ENCODE data around the gene PKN3. TPM values are rescaled to one million over a fixed set of nuclear protein-coding genes. Genes with fewer than 3 reads are reported as not detected.
A peak's percentile ranks its signal among the peaks of the same experiment; 100 is the strongest.

PKN3 gene
- total and polyA plus RNA-seq, 8 donors, result 11.8 to 18.0 (median 14.4) TPM

DNA sequence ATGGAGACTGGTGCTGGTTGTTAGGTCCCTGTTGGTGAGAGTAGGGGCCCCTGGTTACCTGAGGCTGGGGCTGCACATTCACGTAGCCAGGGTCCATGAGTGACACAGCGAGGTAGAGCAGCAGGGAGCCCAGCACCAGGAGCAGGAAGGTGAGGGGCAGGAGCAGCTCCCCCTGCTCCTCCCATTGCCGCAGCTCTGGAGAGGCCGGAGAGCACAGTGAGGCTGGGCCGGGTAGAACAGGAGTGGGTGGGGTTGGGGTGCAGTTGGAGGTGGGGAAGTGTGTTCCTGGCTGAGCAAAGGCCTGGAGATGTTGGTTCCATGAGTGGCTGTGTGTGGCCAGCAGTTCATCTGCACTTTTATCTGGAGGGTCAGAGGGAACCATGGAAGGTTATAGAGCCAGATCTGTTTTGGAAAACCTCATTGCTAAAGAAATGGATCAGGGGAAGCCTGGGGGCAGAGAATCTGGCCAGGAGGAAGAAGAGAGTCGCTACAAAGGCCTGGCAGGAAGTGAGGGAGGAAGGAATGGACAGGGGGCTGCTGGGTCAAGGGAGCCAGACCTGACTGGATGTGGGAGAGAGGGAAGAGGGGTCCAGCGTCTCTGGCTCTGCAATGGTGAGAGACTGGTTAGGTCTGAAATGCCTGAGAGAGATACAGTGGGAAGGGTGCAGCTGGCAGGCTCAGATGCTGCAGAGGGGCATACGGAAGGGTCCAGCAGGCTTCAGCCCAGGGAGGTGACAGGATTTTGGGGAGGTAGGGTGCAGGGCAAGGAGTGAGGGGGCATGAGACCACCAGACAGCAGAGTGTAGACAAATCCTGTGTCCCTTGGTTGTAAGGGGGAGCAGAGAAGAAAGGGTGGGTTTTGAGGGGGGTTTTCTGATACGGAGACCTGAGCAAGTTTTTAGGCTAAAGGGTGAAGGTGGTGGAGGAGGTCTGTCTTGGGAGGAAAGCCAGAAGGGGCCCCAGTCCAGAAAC lies 20.4 kb downstream of the PKN3 start:
- intact Hi-C loops (cut with DNase I), result no loop called here
- no peaks in the 10 kb centered on the region for H3K27me3 ChIP-seq
- H3K4me1 ChIP-seq, result peaks cover 0 to 21% of the 10 kb centered on the region in 2 donors
- no peak for DNase-seq
- ATAC-seq, result no peak
- no peaks in the 10 kb centered on the region for H3K9me3 ChIP-seq
- H3K36me3 ChIP-seq, result peaks cover 0 to 25% of the 10 kb centered on the region in 2 donors
- TF ChIP-seq, protein P1, sequence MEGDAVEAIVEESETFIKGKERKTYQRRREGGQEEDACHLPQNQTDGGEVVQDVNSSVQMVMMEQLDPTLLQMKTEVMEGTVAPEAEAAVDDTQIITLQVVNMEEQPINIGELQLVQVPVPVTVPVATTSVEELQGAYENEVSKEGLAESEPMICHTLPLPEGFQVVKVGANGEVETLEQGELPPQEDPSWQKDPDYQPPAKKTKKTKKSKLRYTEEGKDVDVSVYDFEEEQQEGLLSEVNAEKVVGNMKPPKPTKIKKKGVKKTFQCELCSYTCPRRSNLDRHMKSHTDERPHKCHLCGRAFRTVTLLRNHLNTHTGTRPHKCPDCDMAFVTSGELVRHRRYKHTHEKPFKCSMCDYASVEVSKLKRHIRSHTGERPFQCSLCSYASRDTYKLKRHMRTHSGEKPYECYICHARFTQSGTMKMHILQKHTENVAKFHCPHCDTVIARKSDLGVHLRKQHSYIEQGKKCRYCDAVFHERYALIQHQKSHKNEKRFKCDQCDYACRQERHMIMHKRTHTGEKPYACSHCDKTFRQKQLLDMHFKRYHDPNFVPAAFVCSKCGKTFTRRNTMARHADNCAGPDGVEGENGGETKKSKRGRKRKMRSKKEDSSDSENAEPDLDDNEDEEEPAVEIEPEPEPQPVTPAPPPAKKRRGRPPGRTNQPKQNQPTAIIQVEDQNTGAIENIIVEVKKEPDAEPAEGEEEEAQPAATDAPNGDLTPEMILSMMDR (IDR thresholded peaks at IDR 0.05), result no peak
- peak overlapping the region in 1 of 2 donors; percentile 75 for H3K4me3 ChIP-seq
- H3K27ac ChIP-seq, result peak overlapping the region in 1 of 2 donors; percentile 76

GRCh38 chr9:128723352-128723865 lies 21.1 kb downstream of the PKN3 start:
- DNase-seq, result peak in 1 of 4 donors; percentile 7
- peaks cover 0 to 25% of the 10 kb centered on the region in 2 donors for H3K36me3 ChIP-seq
- intact Hi-C loops (cut with DNase I), result no loop called here

DNA sequence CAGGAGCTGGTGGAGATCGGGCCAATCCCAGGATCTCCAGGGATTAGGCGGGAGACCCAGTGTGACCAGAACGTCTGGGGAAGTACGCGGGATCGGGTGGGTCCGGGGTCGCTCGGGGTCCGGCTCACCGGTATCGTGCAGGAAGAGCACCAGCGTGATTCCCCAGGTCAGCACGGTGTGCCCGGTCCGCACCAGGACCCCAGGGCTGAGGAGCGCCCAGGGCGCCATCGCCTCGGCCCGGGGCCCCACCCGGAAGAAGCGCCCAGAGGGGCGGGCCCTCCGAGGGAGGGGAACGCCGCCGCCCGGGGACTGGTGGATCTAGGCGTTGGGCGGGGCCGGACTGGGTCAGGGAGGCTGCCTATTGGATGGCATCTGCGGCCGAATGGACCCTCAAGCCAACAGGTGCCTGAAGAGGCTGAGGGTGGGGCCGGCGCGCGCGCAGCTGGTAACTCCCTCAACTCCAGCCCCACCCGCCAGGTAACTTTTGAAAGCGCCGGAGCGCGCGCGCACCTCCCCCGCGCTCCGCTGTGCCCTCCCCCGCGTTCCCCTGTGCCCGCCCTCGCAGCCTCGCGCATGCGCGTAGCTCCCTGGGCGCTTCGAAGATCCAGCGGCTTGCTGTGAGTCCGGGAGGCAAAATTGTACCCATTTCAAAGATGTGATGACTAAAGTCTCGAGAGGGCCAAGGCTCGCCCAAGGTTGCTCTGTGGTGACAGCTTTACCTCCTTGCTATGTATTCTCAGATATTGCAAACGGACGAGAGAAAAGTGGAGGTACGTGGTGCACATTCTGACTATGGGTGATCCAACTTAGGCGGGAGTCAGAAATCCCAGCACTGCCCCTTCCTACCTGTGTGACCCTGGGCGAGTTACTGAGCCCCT lies 21.8 kb downstream of the PKN3 start, which contains the start of gene ZDHHC12:
Gene ZDHHC12 (minus strand): TSS at position 262 of the 878 bp plus-strand sequence. CDS start 34 bp downstream, at position 228.
- peak within 1 kb of the TSS; percentile 71 to 76 for H3K27ac ChIP-seq
- TF ChIP-seq, protein P1 (IDR thresholded peaks at IDR 0.05), result no peak
- H3K4me1 ChIP-seq, result peaks cover 0 to 21% of the 10 kb centered on the region in 2 donors
- H3K27me3 ChIP-seq, result no peaks in the 10 kb centered on the region
- peaks cover 0 to 25% of the 10 kb centered on the region in 2 donors for H3K36me3 ChIP-seq
- DNase-seq (peak; percentile 74 to 99 (median 95)), ATAC-seq (peak; percentile 96)
- H3K4me3 ChIP-seq, result peak within 1 kb of the TSS; percentile 70 to 75
- no peaks in the 10 kb centered on the region for H3K9me3 ChIP-seq
- intact Hi-C loops (cut with DNase I), result no loop called here

More at GRCh38 chr9:128723352-128723865, 21.1 kb downstream of the PKN3 start:
- Histone ChIP-seq H3K9me3 (no peaks in the 10 kb centered on the region), H3K27me3 (no peaks in the 10 kb centered on the region), H3K4me3 (peak overlapping the region; percentile 70 to 75), H3K27ac (peak overlapping the region; percentile 71 to 76), H3K4me1 (peaks cover 0 to 21% of the 10 kb centered on the region in 2 donors)
- no peak for ATAC-seq
- TF ChIP-seq, protein P1 (IDR thresholded peaks at IDR 0.05), result no peak

DNA sequence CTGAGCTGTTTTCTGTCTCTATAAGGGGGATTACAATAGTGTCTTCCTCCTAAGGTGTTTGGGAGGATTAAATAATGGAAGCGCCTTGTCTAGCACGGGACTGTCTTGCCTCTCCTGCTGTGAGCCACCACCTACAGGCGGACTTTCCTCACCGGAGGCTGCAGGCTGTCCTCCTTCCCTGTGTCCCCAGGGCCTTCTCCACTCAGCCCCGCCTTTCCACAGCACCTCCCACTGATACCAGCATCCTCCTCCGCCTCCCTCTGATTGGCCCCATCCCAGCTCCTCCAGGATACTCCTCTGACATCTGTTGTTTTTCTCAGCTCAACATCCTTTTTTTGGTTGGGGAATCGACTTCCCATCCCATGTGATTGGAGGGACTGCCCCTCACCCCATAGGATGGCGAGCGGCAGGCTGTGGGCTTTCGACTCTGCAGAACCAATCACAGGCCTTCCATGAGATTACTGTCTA lies 22.5 kb downstream of the PKN3 start:
- no peaks in the 10 kb centered on the region for H3K9me3 ChIP-seq
- intact Hi-C loops (cut with DNase I), result no loop called here
- ATAC-seq, result peak; percentile 58
- H3K27me3 ChIP-seq, result no peaks in the 10 kb centered on the region
- H3K27ac ChIP-seq, result peak overlapping the region; percentile 23 to 76
- peak in 2 of 4 donors; percentile 16 to 74 for DNase-seq
- TF ChIP-seq, protein P1 (IDR thresholded peaks at IDR 0.05), result no peak
- H3K36me3 ChIP-seq, result peaks cover 0 to 22% of the 10 kb centered on the region in 2 donors
- peak overlapping the region; percentile 70 to 75 for H3K4me3 ChIP-seq
- peaks cover 0 to 21% of the 10 kb centered on the region in 2 donors for H3K4me1 ChIP-seq

Data from left lung (tissue), 10 donors.